K562 (cell line): Measurements from ENCODE around the gene CCN2.

Source experiments
- CREB3L1 ChIP-seq: fragments of 450-650 bp; IDR thresholded peaks from 2 replicates; pipeline ENCODE4 v1.6.1; 2014; ENCODE audit warnings: low read depth, mild to moderate bottlenecking, moderate library complexity, borderline replicate concordance
- CTCF ChIP-seq, 3 experiments: IDR thresholded peaks in 2 of 3; conservative IDR thresholded peaks in 1 of 3; 2 replicates each; pipeline ENCODE4 v1.5.1; 2011 to 2012; ENCODE audit warnings: low read length in 3 of 3, mild to moderate bottlenecking in 3 of 3, control low read depth in 2 of 3, improper control_type of control experiment in 1 of 3, inconsistent platforms in 1 of 3, low read depth in 1 of 3, mixed read lengths in 1 of 3, moderate library complexity in 1 of 3; ENCODE audit not compliant: insufficient read depth in 2 of 3
- ELK1 ChIP-seq: sonication (generic); formaldehyde crosslinking; IDR thresholded peaks from 2 replicates; pipeline ENCODE4 v1.8.1; 2022; ENCODE audit warnings: missing genetic modification reagents
- GABPA ChIP-seq: fragments of 200-800 bp; sonication (Bioruptor generic); conservative IDR thresholded peaks from 2 replicates; pipeline ENCODE4 v1.6.1; 2016; ENCODE audit warnings: low read depth, missing genetic modification characterization, missing compliant biosample characterization
- KDM4B ChIP-seq, 2 experiments: fragments of 450-650 bp in 1 of 2; sonication (generic) in 1 of 2; IDR thresholded peaks; 2 replicates each; pipeline ENCODE4 v1.6.1; 2016 to 2017; ENCODE audit warnings: borderline replicate concordance in 2 of 2, antibody characterized with exemption in 1 of 2, low read depth in 1 of 2, mild to moderate bottlenecking in 1 of 2
- LARP7 ChIP-seq: fragments of 450-650 bp; IDR thresholded peaks from 2 replicates; pipeline ENCODE4 v1.6.1; 2016
- MAFF ChIP-seq: IDR thresholded peaks from 2 replicates; pipeline ENCODE4 v1.6.1; 2012; ENCODE audit warnings: low read length, improper control_type of control experiment
- MAX ChIP-seq: sonication (generic); formaldehyde crosslinking; IDR thresholded peaks from 2 replicates; pipeline ENCODE4 v1.9.0; 2022; ENCODE audit warnings: mild to moderate bottlenecking, missing genetic modification reagents
- POLR2AphosphoS2 ChIP-seq: IDR thresholded peaks from 2 replicates; pipeline ENCODE4 v1.6.1; 2012; ENCODE audit warnings: low read length, improper control_type of control experiment

- TF ChIP-seq GABPA, result no peak
- no peak for TF ChIP-seq LARP7
- TF ChIP-seq KDM4B (IDR thresholded peaks at IDR 0.05; ENCODE audit: borderline replicate concordance in 2 of 2, low read depth in 1 of 2), result no peak
- TF ChIP-seq CTCF (IDR thresholded peaks at IDR 0.05 in 2 of 3, conservative IDR thresholded peaks at IDR 0.05 in 1 of 3; ENCODE audit: insufficient read depth in 2 of 3, low read depth in 1 of 3, low read length in 3 of 3), result no peak
- no peak for TF ChIP-seq MAX (CRISPR knock-in tag)
- TF ChIP-seq ELK1, result no peak
- no peak for TF ChIP-seq CREB3L1
- no peak for TF ChIP-seq MAFF
- TF ChIP-seq POLR2AphosphoS2, result no peak
Observed at GRCh38 chr6:131997429-131998153, 46.4 kb upstream of the CCN2 start.
